Measurements from ENCODE around the gene CES1.

- TF ChIP-seq CTCF (IDR thresholded peaks at IDR 0.05; ENCODE audit: low read length) (no peak), EZH2phosphoT487 (IDR thresholded peaks at IDR 0.05; ENCODE audit: low read length) (no peak)
These were observed 44.0 kb upstream of the CES1 start for GRCh38 chr16:55876854-55877253.

All from MM.1S (cell line).